Forelimb muscle (tissue), 1 donor: ENCODE measurements around the gene SP6. TPM values are rescaled to one million over a fixed set of nuclear protein-coding genes. Genes with fewer than 3 reads are reported as not detected.

Experiments used
- DNase-seq: peaks from one replicate; pipeline ENCODE4 v3.0.0-alpha.2; 2013; ENCODE audit warnings: low read depth
- polyA plus RNA-seq: library from polyadenylated mRNA; unstranded; fragments of 120-200 nt; gene quantifications from one replicate; pipeline ENCODE4 v1.2.1, GENCODE V29; 2013; ENCODE audit not compliant: insufficient read length

The SP6 gene
- polyA plus RNA-seq, 1 donor = 1.0 TPM

DNA sequence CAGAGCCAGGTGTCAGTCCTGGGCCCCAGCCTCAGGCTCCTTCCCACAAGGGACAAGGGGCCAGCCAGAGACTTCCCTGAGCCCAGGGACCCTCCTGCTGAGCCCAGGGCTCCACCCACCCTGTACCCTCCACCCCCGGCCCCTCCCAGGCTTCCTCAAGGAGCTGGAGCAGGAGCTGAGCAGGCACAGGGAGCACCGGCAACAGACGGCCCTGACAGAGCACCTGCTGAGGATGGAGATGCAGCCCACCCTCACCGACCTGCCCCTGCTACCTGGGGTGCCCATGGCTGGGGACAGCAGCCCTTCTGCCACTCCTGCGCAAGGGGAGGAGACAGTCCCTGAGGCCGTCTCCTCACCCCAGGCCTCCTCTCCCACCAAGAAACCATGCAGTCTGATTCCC, 14.4 kb downstream of the SP6 start:
- no peak for DNase-seq

DNA sequence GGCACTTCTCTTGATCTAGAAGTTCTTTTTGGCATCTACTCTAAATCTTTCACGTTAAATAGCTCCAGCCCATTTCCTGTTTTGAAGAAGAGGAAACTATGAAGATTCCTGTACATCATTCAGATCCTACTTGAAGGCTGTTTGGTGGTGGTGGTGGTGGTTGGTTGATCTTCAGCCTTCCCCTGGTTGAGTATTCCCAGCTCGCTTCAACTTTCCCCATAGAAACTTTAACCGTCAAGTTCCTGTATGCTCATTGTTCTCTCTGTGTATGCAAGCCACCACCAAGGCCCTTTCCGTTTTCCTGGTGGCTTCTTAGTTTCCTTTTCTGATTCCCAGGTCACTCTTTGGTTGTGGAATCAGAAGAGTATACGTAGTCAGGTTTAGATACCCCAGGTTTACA, 16.2 kb downstream of the SP6 start:
- DNase-seq = no peak

DNA sequence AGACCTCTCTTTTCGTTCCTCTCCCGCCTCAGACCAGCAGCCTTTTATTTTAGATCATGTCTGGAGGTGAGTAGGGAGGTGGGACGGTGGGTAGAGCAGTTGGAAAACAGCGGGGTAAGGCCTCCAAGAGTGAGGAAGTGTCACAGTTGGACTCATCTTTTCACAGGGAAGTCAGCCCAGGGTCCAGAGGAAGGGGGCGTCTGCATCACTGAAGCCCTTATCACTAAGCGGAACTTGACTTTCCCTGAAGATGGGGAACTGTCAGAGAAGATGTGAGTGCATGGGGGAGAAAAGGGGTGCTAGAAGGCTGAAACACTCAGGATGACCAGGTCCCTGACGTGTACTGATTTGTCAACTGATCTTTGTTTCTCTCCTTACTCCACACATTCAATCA, 19.0 kb downstream of the SP6 start:
- no peak for DNase-seq

DNA sequence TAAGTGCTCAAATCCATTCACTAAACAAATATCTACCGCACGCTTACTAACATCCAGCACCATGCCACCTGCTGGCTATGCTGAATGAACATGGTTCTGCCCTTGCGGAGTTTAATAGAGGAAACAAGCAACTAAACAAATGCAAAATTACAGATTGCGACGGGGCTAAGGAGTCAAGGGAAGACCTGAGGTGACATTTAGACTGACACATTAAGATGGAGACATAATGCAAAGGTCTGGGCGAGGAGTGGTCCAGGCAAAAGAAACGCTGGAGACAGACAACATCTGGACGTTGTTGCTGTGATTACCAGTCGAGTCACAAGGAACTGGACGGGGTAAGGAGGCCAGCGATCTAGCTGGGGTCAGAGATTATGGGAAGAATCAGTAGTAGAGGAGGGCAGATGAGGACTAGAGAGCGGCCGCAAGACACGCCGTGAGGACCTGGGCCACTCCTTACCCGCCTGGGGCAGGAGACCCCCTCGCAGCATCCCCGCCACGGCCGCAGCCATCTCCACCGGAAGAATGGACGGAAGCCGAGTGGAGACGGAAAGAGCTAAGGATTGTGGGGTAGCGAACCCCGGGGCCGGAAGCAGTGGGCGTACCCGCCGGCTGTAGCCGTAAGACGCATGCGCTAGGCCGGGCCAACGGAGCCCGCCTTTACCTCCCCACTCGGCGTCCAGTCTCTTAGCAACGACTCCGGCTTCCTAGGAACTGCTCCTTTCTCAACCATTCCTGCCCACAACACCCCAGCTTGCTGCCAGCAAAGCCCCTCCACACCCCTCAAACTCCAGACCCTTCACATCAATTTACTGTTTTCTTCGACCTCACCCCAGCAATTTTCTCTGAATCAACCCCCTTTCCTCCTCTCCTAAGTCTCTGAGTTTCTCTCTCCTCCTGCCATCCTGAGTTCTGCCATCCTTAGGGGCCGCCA, 19.7 kb downstream of the SP6 start, which contains the start of the genes LRRC46 and MRPL10:
LRRC46 (plus strand) TSS at position 668 of the 931 bp plus-strand sequence. CDS start 320 bp downstream, outside the sequence.
MRPL10 (minus strand) TSS at position 539 of the 931 bp plus-strand sequence; CDS start at position 509, 30 bp downstream.
- DNase-seq = peak; percentile 83

DNA sequence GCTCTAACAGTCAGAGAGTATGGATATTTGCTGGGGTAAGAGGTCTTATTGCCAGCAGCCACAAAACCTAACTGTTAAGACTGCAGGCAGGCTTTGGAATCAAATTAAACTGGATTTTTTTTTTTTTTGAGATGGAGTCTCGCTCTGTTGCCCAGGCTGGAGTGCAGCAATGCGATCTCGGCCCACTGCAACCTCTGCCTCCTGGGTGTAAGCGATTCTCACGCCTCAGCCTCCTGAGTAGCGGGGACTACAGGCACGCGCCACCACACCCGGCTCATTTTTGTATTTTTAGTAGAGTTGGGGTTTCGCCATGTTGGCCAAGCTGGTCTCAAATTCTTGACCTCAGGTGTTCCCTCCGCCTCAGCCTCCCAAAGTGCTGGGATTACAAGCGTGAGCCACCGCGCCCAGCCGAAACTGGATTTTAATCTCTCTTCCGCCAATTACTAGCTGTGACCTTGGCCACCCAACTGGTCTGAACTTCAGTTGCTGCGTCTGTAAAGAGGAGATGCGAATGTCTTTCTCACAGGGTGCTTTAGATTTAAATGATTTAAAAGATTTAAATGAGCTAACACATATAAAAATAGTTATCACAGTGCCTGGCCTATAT, 20.5 kb downstream of the SP6 start:
- no peak for DNase-seq

DNA sequence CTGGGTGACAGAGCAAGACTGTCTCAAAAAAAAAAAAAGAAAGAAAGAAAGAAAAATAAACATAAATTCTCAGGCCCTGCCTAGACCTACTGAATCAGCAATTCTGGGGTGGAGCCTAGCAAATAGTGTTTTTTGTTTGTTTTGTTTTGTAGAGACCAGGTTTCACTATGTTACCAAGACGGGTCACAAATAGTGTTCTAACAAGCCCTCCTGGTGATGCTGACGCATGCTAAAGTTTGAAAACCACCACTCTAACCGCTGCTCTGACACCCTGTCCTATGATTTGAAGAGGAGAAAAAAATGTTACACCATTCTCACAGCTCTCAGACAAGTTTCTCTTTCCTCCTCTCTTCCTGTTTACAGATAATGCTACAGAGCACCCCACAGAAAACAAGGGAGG, 21.1 kb downstream of the SP6 start:
- no peak for DNase-seq

- DNase-seq = no peak
Measured at GRCh38 chr17:47823519-47823918, 27.4 kb downstream of the SP6 start.

DNA sequence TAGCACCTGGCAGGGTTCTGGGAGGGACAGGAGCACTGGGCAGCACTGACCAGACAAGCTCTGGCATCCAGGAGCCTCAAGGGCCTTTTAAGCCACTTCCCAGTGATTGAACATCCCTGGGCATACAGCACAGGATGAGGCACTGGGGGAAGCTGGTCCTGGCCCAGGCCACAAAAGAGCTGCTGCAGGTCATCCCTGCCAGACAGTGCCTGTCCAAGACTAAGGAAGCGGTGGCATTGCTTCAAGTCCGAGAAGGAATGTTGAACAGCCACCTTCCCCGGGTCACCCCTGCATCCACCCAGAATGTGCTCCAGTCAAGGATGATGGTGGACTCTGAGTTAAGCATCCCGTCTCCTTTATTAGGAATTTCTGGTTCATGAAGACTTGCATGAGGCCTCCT, 28.2 kb downstream of the SP6 start:
- DNase-seq = no peak

DNA sequence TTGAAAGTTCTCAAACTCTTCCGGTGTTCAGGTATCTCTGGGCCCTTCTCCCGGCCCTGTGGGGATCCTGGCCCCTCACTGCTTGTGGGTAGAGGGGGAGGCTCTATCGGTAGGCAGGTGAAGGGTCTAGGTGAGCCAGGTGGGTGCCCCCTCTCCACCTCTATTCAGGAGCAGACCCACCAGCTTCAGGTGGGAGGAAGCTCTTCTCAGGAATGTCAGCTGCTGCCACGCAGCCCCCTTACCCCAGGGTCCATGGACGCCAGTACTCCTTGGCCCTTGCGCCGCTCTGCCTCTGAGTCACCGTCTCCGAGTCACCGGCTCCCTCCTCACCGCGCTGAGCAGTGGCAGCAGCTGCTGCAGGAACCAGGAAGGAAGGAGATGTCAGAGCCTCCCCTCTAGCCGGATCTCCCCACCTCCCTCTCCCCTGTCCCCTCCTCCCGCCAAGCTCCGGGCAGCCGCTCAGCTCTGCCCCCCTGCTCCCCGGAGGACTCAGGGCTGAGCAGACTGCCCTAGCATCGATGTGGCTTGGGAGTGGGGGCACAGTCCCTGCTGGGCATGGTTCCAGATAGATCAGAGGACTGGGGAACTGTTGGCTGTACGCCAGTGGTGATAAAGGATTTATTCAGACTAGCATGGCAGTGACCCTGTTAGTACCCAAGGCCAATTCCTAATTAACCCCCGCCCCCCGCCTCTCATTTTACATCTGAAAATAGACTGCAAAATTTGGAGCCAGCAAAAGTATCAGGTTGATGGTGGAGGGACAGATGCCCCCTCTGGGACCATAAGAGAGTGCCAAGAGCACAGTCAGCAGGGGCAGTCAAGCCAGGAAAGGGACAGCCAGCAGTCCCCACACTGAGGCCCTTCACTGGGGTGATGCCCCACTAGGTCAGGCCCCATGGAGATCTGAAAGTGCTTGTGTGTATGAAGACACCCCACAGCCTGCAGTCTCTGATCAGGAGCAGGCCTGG, 29.3 kb downstream of the SP6 start, which contains the start of gene OSBPL7:
OSBPL7 (minus strand) TSS at position 371 of the 968 bp plus-strand sequence. CDS start 1,516 bp downstream, outside the sequence.
- peak; percentile 32 for DNase-seq

DNA sequence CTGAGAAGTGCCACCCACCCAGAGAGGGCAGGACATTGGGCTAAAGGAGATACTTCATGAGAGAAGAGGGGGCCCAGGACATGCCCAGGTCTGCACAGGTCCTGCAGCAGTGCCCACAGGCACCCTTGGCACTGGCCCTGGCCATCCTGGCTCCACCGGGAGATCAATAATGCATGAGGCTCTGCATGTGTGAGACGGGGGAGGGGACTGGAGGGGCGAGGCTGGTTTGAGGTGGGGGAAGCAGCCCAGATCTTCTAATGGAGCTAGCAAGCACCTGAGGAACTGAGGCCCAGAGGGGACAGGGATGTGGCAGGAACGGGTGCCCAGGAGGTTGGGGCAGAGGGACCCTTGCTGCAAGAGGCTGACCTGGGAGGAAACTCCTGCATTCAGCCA, 29.9 kb downstream of the SP6 start:
- no peak for DNase-seq

- DNase-seq = no peak
Measured at GRCh38 chr17:47820033-47820789, 30.8 kb downstream of the SP6 start.

GRCh38 chr17:47819475-47819874, 31.5 kb downstream of the SP6 start:
- DNase-seq = no peak

DNA sequence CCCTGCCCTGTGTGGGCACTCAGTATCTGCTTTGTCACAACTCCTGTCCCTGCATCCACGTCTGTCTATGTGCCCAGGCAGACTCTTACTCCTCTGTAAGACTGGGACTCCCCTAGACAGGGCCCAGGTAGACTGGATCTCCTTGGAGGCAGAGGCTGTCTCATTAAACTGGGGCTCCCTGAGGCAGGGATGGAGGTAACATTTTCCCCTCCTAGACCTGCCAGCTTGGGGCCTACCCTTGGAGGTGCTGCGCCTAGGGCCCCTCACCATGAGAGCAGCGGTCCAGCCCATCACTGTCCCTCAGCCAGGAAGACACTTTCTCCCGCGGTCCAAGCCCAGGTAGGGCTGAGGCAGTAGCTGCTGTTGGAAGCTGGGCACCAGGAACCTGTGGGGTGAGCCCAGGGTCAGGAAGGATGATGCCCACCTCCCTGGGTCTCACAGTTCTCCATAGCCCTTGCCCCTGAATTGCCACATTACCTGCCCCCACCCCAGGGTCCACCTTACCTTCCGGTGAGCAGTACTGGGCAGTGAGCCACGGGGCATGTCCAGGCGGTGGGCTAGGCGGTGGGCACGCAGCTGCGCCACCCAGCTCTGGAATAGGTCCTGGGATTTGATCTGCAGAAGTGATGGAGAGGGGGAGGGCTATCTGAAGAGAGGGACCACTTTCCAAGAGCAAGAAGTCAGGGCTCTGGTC, 32.8 kb downstream of the SP6 start:
- no peak for DNase-seq

DNA sequence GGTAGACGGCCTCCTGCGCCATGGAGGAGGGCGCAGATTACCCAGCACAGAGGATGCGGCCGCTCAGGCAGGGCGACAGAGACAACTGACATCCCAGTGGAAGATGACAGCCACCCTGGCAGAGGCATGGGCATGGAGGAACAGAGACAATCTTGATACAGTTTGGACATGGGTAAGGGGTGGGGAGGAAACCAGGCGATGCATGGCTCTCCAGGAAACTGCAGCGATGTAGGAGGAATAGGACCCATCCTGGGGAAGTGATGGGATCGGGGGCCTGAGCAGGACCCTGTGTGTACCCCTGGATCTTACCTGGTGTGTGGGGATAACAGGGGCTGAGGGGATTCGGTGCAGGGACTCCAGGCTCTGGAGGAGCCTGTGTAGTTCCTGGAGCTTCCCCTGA, 34.0 kb downstream of the SP6 start:
- DNase-seq = no peak

GRCh38 chr17:47816111-47816735, 34.7 kb downstream of the SP6 start:
- no peak for DNase-seq

DNA sequence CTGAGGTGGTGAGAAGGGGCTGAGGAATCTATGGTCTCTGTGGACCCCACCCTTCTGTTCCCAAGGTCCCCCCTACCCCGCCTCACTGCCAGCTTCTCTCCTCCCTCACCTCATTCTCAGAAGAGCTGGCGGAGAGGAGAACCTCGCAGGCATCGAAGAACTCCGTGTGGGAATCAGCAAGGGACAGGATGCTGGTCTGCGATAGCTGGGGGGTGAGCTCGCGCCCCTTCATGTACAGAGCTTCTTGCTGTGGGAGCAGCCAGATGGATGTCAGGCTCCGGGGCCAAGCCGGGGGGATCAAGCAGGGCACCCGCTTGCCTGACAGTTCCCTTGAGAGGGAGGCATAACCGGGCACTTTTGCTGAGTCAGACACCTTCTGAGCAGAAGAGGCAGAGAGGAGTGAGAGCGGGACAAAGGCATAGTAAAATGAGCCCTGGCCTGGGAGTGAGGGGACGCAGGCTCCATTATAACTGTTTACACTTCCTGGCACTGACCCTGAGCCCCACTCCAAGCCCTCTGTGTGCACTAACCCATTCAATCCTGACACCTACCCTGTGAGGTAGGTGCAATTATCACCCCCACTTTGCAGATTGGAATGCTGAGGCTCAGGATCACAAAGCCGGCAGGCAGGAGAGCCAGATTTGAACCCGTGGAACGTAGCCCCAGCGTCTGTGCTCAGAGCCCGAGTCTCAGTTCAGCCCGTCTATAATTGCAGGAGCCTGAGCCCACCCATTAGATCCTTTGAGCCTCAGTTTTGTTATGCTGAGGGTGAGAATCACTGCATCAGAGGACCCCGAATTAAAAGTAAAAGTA, 35.7 kb downstream of the SP6 start:
- DNase-seq = no peak

DNA sequence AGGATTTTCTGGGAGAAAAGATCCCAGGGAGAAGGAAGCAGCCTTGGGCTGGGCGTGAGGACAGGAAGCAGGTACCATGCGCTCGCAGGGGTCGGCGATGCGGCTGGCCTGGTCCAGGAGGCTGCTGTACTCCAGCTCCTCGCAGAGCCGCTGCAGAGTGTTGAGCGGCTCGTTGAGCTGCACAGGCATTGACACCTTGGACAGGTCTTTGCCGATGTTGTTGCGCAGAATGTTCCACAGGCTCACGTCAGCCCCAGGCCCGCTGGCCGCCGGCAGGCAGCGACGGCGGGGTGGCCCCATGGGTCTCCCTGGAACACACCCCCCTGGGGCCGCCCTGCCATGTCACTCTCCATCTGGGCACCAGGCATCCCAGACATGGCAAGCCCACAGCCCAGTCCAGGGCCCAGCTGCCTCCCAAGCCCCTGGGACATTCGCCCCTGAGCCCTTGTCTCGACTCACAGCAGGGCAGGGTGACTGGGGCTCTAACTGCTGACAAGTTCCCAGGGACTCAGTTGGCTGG, 37.4 kb downstream of the SP6 start:
- DNase-seq = no peak

DNA sequence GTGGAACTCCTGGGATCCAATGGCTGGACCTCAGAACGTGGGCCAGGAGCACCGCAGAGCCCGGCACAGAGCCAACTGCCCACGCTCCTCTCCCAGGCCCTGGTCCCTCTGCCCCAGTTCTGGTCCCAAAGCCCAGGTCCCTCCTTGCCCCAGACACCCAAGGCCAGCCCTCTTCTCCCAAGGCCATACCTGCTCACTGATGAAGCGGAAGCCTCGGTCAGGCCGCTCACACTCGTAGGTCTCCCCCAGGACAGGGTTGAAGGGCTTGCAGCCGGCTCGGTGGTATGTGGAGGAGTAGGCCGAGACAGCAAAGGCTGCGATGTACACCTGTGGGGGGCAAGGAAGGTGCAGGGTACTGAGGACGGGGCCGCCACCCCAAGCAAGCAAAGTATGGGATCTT, 37.9 kb downstream of the SP6 start:
- DNase-seq = no peak
